H4 (cell line): ENCODE measurements around the gene CIZ1. TPM values are rescaled to one million over a fixed set of nuclear protein-coding genes. Genes with fewer than 3 reads are reported as not detected.
A peak's percentile ranks its signal among the peaks of the same experiment; 100 is the strongest.

Experiments used
- DNase-seq: peaks from one replicate; pipeline ENCODE4 v3.0.0-alpha.2; 2015; ENCODE audit warnings: low spot score
- total RNA-seq: library from RNA; depleted of rRNA; stranded (reverse); fragments of >200 nt; shearing (Covaris generic); gene quantifications from 2 replicates; pipeline ENCODE4 v1.2.3, GENCODE V29; 2014

The CIZ1 gene
- total RNA-seq, 1 experiment from 2014 or later = 32.0 TPM

DNA sequence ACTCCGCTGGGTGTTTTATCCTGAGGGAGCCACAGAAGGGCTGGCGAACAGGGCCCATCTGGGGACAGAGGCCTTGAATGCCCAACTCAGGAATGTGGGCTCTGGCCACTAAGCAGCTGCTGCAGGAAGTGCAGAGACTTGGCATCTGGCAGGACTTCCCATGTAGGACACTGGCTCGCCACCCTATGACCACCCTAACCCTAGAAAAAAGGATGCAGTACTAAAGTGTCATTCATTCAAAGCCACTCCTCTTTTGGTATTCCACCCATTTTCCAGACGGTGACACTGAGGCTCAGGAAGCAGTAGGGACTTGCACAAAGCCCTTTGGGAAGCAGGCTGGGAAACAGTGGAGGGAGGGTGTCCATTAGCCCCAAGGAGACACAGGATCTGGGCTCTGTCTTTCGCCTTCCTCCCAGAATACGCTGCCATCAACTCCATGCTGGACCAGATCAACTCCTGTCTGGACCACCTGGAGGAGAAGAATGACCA lies 28.3 kb downstream of the CIZ1 start:
- no peak for DNase-seq

DNA sequence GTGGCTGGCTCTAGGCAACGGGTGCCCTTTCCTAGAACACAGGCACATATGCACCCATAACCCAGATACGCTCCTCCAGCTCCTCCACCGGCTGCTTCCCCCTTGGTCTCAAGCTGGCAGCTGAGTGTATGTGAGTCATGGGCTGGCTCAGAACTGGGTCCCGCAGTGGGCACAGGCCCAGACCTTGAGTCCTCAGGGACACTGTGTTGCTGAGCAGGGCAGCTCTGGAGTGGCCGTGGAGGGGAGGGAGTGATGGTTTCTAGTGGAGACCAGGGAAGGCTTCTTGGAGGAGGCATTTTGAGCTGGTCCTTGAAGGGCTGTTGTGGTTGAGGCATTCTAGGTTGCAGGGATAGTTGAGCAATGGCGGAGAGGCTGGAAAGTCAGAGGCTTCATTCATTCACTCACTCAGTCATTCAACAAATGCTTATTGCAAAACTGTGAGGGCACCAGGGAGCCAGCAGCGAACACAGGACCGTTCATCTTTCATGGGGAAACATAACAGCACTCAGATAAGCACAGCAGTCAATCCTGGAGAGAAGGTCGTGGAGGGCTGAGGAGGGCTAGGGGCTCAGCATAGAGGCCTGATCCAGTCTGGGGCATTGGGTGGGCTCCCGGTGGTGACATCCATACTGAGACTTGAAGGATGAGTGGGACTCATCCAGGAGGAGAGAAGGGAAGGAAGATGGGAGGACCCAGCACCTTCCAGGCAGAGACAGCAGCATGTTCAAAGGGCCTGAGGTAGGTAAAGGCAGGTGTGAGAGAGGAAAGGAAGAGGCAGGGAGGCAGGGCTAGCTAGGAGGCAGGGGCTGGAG lies 29.0 kb downstream of the CIZ1 start:
- DNase-seq = no peak

DNA sequence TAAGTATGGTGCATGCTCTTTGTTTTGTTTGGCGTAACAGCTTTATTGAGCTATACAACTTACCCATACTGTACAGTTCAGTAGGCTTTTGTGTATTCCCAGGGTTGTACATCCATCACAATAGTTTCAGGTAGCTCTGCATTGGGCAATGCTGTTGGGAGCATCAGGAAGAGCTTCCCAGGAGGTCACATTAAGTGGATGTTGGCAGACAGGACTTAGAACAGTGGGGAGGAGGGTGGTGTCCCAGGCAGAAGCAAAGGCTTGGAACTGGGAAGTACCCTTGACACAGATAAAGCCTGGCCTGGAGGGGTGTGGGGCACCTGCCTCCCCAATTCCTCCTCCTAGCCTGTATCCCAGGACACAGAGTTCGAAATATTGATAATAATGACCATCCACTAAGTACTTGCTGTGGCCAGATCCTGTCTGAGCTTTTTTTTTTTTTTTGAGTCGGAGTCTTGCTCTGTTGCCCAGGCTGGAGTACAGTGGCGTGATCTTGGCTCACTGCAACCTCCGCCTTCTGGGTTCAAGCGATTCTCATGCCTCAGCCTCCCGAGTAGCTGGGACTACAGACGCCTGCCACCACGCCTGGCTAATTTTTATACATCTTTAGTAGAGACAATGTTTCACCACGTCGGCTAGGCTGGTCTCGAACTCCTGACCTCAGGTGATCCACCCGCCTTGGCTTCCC lies 30.0 kb downstream of the CIZ1 start:
- DNase-seq = no peak

DNA sequence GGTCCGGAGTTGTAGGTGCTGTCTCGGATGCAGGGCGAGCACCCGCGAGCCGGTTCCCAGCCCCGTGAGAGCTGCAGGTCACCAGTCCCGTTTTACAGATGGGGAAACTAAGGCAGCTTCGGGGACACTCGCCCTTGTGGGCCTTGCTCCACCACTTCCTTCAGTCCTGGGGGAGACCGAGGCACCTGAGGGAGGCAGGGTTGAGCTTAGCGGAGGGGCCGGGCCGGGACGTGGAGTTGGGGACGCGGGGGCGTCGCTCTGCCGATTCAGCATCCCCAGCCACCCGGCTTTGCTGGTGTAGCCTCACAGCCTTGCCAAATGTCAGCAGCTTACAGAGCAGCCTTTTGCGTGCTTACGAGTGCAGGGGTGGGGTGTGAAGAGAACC lies 30.8 kb downstream of the CIZ1 start:
- no peak for DNase-seq

DNA sequence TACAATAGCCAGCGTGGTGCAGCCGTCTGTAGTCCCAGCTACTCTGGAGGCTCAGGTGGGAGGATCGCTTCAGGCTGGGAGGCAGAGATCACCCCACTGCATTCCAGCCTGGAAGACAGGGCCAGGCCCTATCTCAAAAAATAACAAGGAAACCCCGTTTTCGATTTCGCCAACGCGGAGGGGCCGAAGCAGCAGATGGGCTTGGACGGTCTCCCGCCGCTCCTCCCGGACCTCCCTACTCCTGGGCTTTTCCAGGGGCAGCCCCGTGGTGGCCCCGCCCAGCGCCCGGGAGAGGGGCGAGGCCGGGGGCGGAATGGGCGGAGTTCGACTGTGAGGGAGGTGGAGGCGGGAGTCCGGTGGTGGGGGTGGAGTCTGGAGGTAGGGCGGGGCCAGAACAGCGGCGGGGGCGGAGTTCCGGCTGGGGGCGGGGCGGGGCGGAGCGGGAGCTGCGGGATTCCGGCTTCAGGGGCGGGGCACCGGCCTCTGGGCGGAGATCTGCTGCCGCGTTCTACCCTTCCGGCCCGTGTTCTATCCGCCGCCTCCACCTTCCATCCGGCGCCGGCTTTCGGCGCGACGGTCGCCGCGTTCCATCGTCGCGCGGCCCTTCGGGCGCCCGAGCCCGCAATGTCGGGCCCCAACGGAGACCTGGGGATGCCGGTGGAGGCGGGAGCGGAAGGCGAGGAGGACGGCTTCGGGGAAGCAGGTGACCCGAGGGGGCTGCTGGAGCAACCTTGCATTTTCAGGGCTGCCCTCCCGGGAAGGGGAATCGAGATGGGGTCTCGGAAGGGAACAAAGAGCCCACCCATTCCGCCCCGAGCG lies 31.4 kb downstream of the CIZ1 start, which contains the start of gene BBLN:
Gene BBLN (plus strand): TSS at position 482 of the 819 bp plus-strand sequence. CDS start 143 bp downstream, at position 625.
- peak; percentile 64 for DNase-seq

DNA sequence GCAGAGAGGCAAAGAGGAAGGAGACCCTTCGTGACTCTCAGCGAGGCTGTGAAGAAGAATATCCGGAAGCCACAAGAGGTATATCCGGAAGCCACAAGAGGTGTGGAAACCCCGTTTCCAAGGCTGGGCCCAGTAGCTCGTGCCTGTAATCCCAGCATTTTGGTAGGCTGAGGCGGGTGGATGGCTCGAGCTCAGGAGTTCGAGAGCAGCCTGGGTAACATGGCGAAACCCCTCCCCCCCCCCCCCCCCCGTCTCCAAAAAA lies 31.9 kb downstream of the CIZ1 start:
- DNase-seq = no peak

DNA sequence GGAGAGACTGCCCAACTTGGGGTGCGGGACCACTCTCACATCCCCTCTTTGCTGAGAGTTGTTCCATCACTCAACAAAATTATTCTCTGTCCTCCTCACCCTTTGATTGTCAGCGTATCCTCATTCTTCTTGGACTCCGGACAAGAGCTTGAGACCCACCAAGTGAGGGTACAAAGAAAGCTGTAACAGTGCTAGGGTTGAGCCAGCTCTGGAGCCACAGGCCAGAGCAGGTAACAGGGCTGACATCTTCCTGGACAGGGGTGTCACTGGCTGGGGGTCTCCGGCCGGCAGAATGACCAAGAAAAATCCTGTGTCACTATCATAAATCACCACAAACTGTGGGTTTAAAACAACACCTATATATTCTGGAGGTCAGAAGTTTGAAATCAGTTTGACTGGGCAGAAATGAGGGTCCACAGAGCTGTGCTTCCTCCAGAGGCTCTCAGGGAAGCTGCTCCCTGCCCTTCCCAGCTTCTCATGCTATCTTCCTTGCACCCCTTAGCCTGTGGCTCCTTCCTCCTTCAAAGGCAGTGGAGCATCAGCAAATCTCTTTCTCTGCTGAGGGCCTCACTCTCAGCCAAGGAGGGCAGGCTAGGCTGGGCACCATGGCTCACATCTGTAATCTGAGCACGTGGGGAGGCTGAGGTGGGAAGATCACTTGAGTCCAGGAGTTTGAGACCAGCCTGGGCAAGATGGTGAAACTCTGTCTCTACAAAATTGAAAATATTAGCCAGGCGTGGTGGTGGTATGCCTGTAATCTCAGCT lies 35.5 kb downstream of the CIZ1 start:
- DNase-seq = no peak

DNA sequence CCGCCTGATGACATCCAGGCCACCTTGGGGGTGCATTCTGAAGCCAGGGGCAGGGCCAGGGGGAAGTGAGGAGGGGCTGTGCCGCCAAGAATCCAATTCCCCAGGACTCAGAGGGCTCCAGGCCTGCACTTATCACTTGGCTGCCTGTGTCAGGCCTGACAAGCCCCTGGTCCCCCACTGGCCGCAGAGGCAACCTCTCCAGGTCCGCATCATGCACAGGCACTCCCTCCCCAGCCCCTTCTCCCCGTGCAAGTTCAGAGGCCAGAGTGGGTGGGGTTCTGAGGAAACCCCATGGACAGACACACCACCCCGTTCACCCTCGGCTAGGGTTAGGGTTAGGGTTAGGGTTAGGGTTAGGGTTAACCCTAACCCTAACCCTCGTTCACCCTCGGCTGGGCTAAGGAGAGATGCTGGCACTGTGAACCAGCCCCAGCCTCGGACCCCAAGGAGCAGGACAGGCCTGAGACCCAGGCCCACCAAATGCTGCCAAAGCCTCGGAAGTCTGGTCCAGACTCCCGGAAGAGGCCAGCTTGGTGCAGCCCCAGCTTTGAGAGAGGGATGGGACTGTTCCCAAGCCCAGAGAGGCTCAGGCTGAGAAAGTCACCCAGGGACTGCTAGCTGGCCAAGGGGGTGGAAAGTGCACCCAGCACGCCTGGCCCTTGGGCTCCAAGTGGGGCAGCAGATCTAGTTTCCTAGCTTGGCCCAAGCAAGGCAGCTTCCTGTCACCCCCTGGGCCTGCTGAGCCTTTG lies 37.3 kb downstream of the CIZ1 start:
- DNase-seq = no peak

DNA sequence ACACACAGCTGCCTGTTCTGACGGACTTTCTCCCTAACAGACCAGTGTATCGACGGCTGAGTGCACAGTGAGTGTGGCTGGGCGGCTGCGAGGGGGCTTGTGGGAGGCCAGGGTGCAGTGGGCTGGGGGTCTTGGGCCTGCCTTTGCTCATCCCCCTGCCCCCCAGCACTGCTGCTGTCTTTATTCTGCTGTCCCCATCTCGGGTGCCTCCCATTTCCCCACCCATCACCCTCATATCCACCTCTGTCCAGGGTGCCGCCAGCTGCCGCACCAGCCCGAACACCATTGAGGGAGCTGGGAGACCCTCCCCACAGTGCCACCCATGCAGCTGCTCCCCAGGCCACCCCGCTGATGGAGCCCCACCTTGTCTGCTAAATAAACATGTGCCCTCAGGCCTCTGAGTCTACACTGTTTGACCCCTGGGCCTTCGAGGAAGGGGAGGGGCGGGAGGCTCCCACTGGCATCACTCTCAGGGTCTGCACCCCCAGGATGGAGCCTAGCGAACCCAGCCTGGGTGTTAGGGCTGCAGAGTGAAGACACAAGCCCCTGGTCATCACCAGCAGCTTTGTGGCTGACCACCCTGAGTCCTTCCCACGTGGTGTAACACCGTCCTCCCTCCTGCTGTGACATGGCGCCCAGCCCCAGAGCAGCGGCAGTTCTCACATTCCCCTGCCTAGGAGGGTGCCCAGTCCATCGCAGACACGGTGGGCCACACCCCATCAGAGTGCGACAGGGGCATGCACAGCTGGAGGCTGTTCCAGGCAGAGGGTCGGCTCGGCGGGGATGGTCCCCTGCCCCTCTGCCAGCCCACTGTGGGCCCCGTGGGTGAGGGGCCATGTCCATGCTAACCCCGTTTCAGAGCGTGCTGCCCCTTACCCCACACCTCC lies 38.1 kb downstream of the CIZ1 start:
- no peak for DNase-seq

DNA sequence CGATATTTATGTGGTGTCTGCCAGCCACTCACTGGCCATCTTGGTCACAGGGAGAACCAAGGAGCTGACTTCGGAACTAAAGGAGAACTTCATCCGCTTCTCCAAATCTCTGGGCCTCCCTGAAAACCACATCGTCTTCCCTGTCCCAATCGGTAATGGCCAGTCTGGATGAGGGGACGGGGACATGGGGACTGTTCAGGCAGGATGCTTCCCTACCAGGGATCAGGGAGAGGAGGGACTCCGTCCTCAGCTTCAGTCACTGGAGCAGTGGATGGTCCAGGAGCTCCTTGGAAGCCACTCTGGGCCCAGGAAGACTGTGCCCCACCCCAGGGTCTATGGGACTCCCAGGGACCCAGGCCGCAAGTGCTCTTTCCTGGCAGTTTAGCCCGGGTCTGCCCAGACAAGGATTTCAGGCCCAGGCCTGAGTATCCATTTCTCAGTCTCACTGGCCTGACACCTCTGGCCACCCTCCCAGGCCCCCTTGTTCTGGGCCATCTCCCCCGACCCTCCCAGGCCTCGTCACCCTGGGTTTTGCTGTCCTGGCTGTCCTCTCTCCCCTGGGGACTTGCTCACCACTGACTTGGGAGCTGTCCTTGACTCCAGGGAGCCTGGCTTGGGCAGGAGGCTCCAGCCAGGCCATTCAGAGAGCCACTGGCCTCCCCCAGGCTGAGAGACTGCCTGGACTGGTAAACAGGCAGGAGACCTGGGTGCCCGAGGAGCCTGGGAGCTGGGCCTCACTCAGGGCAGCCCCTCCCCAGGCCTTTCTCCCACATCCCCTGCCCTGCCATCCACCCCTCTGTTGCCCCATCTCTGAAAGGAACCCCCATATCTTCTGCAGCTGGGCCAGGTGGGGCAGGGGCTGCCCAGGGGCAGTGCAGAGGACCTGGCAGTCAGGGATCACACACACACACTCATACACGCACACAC lies 39.0 kb downstream of the CIZ1 start:
- no peak for DNase-seq

DNA sequence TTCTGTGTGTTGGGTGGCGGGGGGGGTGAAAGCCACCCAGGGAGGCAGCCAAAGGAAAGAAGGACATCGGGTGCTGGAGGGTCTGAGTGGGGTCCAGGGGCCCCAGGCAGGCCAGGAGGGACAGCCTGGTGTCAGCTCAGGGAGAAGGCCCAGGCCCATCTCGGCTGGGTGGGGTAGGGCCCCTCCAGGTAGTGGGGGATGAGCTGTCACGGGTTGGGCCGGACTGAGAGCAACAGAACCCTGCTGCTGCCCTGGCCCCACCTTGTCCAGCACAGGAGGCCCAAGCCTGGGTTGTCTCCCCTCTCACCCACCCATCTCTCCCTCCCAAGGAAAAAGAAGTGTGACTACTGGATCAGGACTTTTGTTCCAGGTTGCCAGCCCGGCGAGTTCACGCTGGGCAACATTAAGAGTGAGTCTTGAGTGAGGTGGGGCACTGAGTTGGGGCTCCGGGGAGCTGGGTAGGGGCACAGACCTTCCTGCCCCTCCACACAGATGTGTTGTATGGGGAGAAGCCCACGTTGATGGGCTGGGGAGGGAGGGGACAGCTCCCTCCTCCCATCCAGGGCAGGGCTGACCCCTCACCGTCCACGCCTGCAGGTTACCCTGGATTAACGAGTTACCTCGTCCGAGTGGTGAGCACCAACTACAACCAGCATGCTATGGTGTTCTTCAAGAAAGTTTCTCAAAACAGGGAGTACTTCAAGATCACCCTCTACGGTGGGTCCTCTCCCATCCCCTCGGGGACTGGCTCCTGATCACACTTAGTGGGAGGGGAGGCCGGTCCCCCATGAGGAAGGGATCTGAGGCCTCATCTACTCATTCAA lies 39.9 kb downstream of the CIZ1 start:
- no peak for DNase-seq

DNA sequence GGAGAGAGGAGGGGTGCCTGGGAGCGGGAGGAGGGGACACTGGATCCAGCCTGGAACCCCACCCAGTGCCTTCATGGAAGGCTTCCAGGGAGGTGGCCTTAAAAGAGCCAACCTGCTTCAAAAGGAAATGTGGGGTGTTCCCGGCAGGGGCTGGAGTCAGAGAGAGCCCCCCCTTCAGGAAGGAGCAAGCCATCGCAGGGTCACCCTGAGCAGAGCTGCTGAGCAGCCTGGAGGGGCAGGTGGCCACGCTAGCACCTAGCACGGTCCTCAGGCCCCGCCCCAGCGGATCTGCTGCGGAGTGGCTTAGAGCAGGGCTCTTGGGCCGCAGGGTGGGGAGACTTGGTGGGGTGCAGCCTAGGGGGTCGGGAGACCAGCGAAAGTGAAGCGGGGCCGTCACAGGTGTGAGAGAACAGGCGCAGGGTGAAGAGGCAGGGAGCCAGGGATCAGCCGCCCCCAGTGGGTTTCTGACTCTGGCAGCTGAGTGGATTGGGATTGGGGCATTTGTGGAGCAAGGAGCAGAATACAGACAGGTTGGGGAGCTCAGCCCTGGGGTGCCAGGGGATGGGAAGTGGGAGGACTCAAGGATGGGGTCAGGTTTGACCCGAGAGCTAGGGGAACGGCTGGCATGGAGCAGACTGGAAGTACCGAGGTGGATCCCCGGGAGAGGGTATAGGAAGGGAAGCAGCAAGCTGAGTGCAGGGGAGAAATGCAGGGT lies 40.6 kb downstream of the CIZ1 start:
- no peak for DNase-seq

DNA sequence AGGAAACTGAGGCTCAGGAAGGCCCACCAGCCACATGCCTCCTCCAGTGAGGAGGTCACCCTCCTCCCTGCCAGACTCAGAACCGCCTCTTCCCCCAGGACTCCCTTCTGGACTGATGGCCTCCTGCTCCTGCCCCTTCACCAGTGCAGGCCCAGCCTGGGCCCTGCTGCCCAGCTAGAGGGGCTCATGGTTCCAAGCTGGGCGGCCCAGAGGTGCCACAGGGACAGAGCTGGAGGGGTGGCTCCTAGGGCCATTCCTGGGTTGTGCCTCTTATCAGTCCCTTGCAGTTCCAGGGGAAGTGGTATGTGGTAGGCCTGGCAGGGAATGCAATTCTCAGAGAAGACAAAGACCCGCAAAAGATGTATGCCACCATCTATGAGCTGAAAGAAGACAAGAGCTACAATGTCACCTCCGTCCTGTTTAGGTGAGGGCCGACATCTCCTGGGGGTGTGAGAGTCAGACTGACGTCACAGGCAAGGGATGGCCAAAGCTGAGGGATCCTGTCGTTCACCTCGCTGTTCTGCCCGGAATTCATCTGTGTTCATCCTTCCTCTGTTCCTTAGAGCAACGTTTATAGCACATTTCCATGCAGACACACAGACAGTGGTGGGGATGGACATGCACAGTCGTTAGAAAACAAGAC lies 41.3 kb downstream of the CIZ1 start:
- DNase-seq = no peak

DNA sequence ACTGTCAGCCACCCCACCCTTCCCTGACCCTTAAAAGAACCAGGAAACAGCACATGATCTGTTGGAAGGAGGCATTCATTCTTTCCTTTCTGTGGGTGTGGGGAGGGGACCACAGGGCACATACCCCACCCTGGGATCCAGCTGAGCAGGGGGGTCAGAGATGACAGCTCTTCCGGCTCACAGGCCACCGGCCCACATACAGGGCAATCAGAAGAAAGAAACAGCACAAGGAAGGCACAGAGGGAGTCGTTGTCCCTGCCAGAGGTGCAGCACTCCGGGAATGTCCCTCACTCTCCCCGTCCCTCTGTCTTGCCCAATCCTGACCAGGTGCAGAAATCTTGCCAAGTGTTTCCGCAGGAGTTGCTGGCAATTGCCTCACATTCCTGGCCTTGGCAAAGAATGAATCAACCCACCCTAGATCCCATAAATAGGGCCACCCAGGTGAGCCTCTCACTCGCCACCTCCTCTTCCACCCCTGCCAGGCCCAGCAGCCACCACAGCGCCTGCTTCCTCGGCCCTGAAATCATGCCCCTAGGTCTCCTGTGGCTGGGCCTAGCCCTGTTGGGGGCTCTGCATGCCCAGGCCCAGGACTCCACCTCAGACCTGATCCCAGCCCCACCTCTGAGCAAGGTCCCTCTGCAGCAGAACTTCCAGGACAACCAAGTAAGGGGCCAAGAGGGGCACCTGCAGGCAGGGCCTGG lies 42.2 kb downstream of the CIZ1 start, which contains the start of gene LCN2:
Gene LCN2 (plus strand): TSS at position 453 of the 701 bp plus-strand sequence. CDS start 73 bp downstream, at position 526.
- no peak for DNase-seq

DNA sequence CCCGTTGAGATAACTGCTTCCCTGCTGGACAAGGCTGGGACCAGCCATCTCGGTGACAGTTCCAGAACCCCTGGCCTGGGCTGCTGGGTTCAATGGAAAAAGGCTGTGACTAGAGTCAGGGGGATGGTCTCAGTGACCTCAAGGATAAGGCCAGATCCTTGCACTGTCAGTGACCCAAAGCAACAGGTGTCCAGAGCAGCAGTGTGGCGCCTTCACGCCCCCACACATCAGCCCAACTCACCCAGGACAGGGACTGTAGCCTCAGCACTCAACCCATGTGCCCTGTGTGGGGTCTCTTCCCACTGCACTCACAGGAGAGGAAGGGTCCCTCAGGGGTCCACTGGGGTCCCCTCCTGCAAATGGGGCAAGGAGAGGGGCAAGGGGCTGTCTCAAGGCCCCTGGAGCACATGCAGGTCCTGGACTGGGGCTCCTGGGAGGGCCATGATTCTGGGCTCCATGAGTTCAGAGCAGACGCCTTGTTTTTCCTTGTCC lies 42.8 kb downstream of the CIZ1 start:
- no peak for DNase-seq

DNA sequence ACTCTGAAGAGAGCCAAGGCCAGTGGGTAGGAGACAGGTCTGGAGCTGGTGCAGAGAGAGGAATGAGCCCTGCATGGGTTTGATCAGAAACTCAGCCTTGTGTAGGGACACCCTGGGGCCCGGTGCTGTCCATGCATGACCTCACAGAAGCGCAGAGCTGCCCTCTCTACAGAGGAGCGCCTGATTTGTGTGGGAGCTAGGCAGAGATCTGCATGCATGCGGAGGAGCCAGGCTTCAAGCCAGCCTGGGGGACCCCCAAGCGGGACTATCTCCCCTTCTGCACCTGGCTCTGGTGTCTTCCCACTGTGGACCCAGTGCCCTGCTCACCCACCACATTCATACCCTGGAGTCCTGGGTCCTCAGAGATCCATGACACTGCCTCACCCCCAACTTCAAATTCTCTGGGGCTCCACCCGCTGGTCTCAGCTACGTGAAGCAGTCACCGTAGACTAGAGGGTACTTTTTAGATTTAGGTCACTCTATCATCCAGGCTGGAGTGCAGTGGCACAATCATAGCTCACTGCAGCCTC lies 44.7 kb downstream of the CIZ1 start:
- DNase-seq = no peak
